SK-N-SH treated with all-trans-retinoic acid at 6 μM for 48 hours (cell line): Measurements from ENCODE around the gene EPHA6.

Experiments used
- ARNTL ChIP-seq: fragments of 450-650 bp; formaldehyde crosslinking; IDR thresholded peaks from 2 replicates; pipeline ENCODE4 v1.5.0; 2020; ENCODE audit warnings: low read depth, mild to moderate bottlenecking, moderate library complexity, borderline replicate concordance
- GLIS3 ChIP-seq: fragments of 250-450 bp; sonication (Bioruptor Pico); IDR thresholded peaks from 2 replicates; pipeline ENCODE4 v1.5.0; 2020; ENCODE audit warnings: mild to moderate bottlenecking, moderate library complexity
- RARB ChIP-seq: fragments of 250-450 bp; sonication (Bioruptor Pico); IDR thresholded peaks from 2 replicates; pipeline ENCODE4 v1.8.0; 2021; ENCODE audit warnings: mild to moderate bottlenecking, moderate library complexity
- ZC3H10 ChIP-seq: fragments of 250-450 bp; sonication (Bioruptor Pico); IDR thresholded peaks from 2 replicates; pipeline ENCODE4 v1.5.1; 2021; ENCODE audit warnings: mild to moderate bottlenecking, moderate library complexity

DNA sequence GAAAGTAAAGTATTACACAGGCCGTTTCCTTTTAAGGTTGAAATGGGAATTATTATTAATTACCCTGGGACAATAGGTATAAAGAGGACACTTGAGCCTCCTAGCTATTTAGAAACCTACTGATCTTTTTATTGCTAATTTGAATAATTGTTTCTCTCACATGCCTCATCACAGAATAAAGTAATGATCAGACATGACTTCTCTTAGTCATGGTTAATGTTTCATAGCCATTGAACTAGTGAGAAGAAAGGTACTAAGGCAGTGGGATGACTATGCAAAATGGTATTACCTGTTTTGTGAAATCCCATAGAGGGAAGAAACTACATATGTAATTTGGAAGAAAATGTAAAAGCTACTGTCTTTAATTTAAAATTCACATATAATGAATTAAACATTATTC is 85.6 kb downstream of the EPHA6 start:
- TF ChIP-seq ZC3H10 (CRISPR knock-in tag) (no peak), GLIS3 (CRISPR knock-in tag) (no peak), RARB (CRISPR knock-in tag) (no peak), ARNTL (CRISPR knock-in tag) (no peak)
